Measurements from ENCODE around the gene RAB36.

The RAB36 gene

GRCh38 chr22:23100124-23100801, 45.0 kb upstream of the RAB36 start:
- TF ChIP-seq CTCF (IDR thresholded peaks at IDR 0.05) (no peak), ZFX (IDR thresholded peaks at IDR 0.05; ENCODE audit: borderline replicate concordance) (no peak)
- no peak overlapping the region for H3K27ac ChIP-seq

GRCh38 chr22:23101524-23101923, 43.8 kb upstream of the RAB36 start:
- TF ChIP-seq CTCF (IDR thresholded peaks at IDR 0.05): no peak
- no peak for TF ChIP-seq ZFX (IDR thresholded peaks at IDR 0.05; ENCODE audit: borderline replicate concordance)
- H3K27ac ChIP-seq: no peak overlapping the region

GRCh38 chr22:23102002-23102655, 43.1 kb upstream of the RAB36 start:
- no peak overlapping the region for H3K27ac ChIP-seq
- TF ChIP-seq ZFX (IDR thresholded peaks at IDR 0.05; ENCODE audit: borderline replicate concordance): no peak
- no peak for TF ChIP-seq CTCF (IDR thresholded peaks at IDR 0.05)

GRCh38 chr22:23102776-23103175, 42.5 kb upstream of the RAB36 start:
- H3K27ac ChIP-seq: no peak overlapping the region
- TF ChIP-seq ZFX (IDR thresholded peaks at IDR 0.05; ENCODE audit: borderline replicate concordance): no peak
- no peak for TF ChIP-seq CTCF (IDR thresholded peaks at IDR 0.05)

- no peak for TF ChIP-seq ZFX (IDR thresholded peaks at IDR 0.05; ENCODE audit: borderline replicate concordance)
- no peak for TF ChIP-seq CTCF (IDR thresholded peaks at IDR 0.05)
- no peak overlapping the region for H3K27ac ChIP-seq
Observed at GRCh38 chr22:23103199-23103954, 41.9 kb upstream of the RAB36 start.

- H3K27ac ChIP-seq: no peak overlapping the region
- TF ChIP-seq ZFX (IDR thresholded peaks at IDR 0.05; ENCODE audit: borderline replicate concordance) (no peak), CTCF (IDR thresholded peaks at IDR 0.05) (no peak)
Observed at GRCh38 chr22:23104187-23104971, 40.9 kb upstream of the RAB36 start.
